ENCODE measurements around the gene EPN3.

DNA sequence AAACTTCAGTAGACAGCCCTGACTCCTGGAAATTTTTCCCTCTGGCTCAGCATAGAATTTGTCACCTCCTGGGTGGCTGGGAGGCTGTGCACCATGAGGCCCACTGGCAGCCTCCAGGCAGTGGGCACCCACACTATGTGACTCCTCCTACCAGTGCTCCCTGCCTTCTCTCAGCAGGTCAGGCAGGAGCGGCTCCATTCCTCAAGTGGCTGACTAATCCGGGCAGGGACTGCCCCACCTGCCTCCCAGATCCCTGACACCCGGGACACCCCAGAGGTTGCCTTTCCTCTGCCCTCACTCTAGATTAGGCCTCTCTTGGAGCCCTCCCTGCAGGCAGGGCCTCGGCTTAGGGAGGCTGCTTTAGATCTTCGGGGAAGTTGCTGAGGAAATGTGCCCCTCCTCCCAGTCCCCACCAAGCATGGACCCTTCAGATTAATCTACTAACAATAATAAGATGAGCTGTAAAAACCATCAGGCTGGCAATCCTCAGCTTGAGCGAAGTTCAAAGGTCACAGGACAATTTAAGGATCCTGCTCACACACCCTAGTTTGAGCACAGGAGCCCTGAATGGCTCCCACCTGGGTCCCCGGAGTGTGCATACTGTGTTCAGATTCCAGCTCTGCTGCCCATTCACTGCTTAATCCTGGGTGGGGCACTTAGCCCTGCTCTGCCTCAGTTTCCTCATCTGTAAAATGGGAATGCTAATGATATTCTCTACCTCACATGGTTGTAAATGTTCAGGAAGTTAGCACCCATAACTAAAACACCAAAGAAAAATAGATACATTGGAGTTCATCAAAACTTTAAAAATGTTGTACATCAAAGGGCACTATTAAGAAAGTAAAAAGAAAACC is 34.3 kb upstream of the EPN3 start:
- TF ChIP-seq CTCF (IDR thresholded peaks at IDR 0.05), result no peak
- no peak for TF ChIP-seq POLR2AphosphoS5 (IDR thresholded peaks at IDR 0.05; ENCODE audit: low read depth, low read length)
- TF ChIP-seq SIN3A (IDR thresholded peaks at IDR 0.05; ENCODE audit: borderline replicate concordance, insufficient read depth, low read depth, low read length), result no peak
- no peak for TF ChIP-seq TCF7L2 (IDR thresholded peaks at IDR 0.05; ENCODE audit: low read depth, low read length)

All from Panc1 (cell line).